Ramos (cell line): Measurements from ENCODE around the gene TIPRL.
"Not testable (repeated sequence)": the region's sequence is repeated elsewhere in the genome, so short reads cannot be mapped to it uniquely, and the experiment has no call there.

Experiments used
- in situ Hi-C: fragments of 300-500 bp; cut with MboI; formaldehyde crosslinking; loops from one replicate; pipeline ENCODE4 v1.14.3; 2022; ENCODE audit warnings: low sequenced_read_pairs; ENCODE audit not compliant: unreplicated experiment

The TIPRL gene

GRCh38 chr1:168207673-168208072, 28.9 kb downstream of the TIPRL start:
- in situ Hi-C loops, result not testable (repeated sequence)

- in situ Hi-C loops, result no loop called here
These were observed 31.6 kb downstream of the TIPRL start for GRCh38 chr1:168210312-168210711.

GRCh38 chr1:168213349-168213748, 34.6 kb downstream of the TIPRL start:
- in situ Hi-C loops, result no loop called here

GRCh38 chr1:168216171-168216570, 37.4 kb downstream of the TIPRL start:
- in situ Hi-C loops, result no loop called here

GRCh38 chr1:168217664-168218063, 38.9 kb downstream of the TIPRL start:
- in situ Hi-C loops, result no loop called here

GRCh38 chr1:168218658-168219057, 39.9 kb downstream of the TIPRL start:
- in situ Hi-C loops, result no loop called here

GRCh38 chr1:168220470-168220871, 41.7 kb downstream of the TIPRL start:
- in situ Hi-C loops, result no loop called here

- in situ Hi-C loops, result no loop called here
These were observed 42.5 kb downstream of the TIPRL start for GRCh38 chr1:168221275-168221674.

GRCh38 chr1:168223261-168223660, 44.5 kb downstream of the TIPRL start:
- in situ Hi-C loops, result no loop called here

- in situ Hi-C loops, result no loop called here
These were observed 45.1 kb downstream of the TIPRL start for GRCh38 chr1:168223681-168224540.

- in situ Hi-C loops, result no loop called here
These were observed 46.2 kb downstream of the TIPRL start for GRCh38 chr1:168224991-168225390.

GRCh38 chr1:168225476-168226190, 46.9 kb downstream of the TIPRL start, which contains the start of gene SFT2D2:
Gene SFT2D2, plus strand, starts transcription at chr1:168226004. Its CDS starts 76 bp downstream, at chr1:168226080.
- in situ Hi-C loops, result no loop called here

- in situ Hi-C loops, result no loop called here
These were observed 48.9 kb downstream of the TIPRL start for GRCh38 chr1:168227620-168228019.

GRCh38 chr1:168229893-168230292, 51.1 kb downstream of the TIPRL start:
- in situ Hi-C loops, result no loop called here

GRCh38 chr1:168230709-168231108, 51.9 kb downstream of the TIPRL start:
- in situ Hi-C loops, result no loop called here

GRCh38 chr1:168234846-168235547, 56.2 kb downstream of the TIPRL start:
- in situ Hi-C loops, result no loop called here

- in situ Hi-C loops, result no loop called here
These were observed 56.8 kb downstream of the TIPRL start for GRCh38 chr1:168235548-168235885.

GRCh38 chr1:168235937-168236336, 57.2 kb downstream of the TIPRL start:
- in situ Hi-C loops, result no loop called here

GRCh38 chr1:168236836-168237611, 58.3 kb downstream of the TIPRL start:
- in situ Hi-C loops, result no loop called here

- in situ Hi-C loops, result no loop called here
These were observed 64.4 kb downstream of the TIPRL start for GRCh38 chr1:168243198-168243597.
